ENCODE measurements around the gene LIMS3. TPM values are rescaled to one million over a fixed set of nuclear protein-coding genes. Genes with fewer than 3 reads are reported as not detected.
"Not testable (repeated sequence)": the region's sequence is repeated elsewhere in the genome, so short reads cannot be mapped to it uniquely, and the experiment has no call there.

LIMS3 gene
- total RNA-seq, 4 donors from 2014 or later, result 0.72 to 2.8 (median 0.81) TPM; not detected in 1

GRCh38 chr2:109910789-109911188 is 12.3 kb downstream of the LIMS3 start:
- DNase-seq (ENCODE audit: low spot score in 2 of 2); intact Hi-C loops (cut with DNase I; ENCODE audit: low total_unique reads); H3K4me3 ChIP-seq (ENCODE audit: low read depth, poor library complexity, severe bottlenecking): not testable (repeated sequence)

- 71 to 83% methylated on average over 1 of the region's 2 CpGs for WGBS, 2 donors
- intact Hi-C loops (cut with DNase I; ENCODE audit: low total_unique reads); DNase-seq (ENCODE audit: low spot score in 2 of 2); H3K4me3 ChIP-seq (ENCODE audit: low read depth, poor library complexity, severe bottlenecking): not testable (repeated sequence)
Measured at GRCh38 chr2:109913911-109914310, 15.4 kb downstream of the LIMS3 start.

GRCh38 chr2:109914552-109914951 is 16.1 kb downstream of the LIMS3 start:
- WGBS, 2 donors, result no CpG with 5 or more reads among the region's 7 CpGs
- DNase-seq (ENCODE audit: low spot score in 2 of 2); intact Hi-C loops (cut with DNase I; ENCODE audit: low total_unique reads); H3K4me3 ChIP-seq (ENCODE audit: low read depth, poor library complexity, severe bottlenecking): not testable (repeated sequence)

GRCh38 chr2:109915830-109916229 is 17.3 kb downstream of the LIMS3 start:
- DNase-seq (ENCODE audit: low spot score in 2 of 2); H3K4me3 ChIP-seq (ENCODE audit: low read depth, poor library complexity, severe bottlenecking); intact Hi-C loops (cut with DNase I; ENCODE audit: low total_unique reads): not testable (repeated sequence)
- no CpG with 5 or more reads among the region's 5 CpGs for WGBS, 2 donors

GRCh38 chr2:109920162-109920561 is 21.7 kb downstream of the LIMS3 start:
- DNase-seq (ENCODE audit: low spot score in 2 of 2); intact Hi-C loops (cut with DNase I; ENCODE audit: low total_unique reads); H3K4me3 ChIP-seq (ENCODE audit: low read depth, poor library complexity, severe bottlenecking): not testable (repeated sequence)
- WGBS, 2 donors, result no CpG with 5 or more reads among the region's 2 CpGs

- WGBS, 2 donors, result no CpG with 5 or more reads among the region's 7 CpGs
- H3K4me3 ChIP-seq (ENCODE audit: low read depth, poor library complexity, severe bottlenecking); intact Hi-C loops (cut with DNase I; ENCODE audit: low total_unique reads); DNase-seq (ENCODE audit: low spot score in 2 of 2): not testable (repeated sequence)
Measured at GRCh38 chr2:109921543-109922384, 23.3 kb downstream of the LIMS3 start.

GRCh38 chr2:109924481-109924880 is 26.0 kb downstream of the LIMS3 start:
- intact Hi-C loops (cut with DNase I; ENCODE audit: low total_unique reads); DNase-seq (ENCODE audit: low spot score in 2 of 2); H3K4me3 ChIP-seq (ENCODE audit: low read depth, poor library complexity, severe bottlenecking): not testable (repeated sequence)
- no CpG with 5 or more reads among the region's 2 CpGs for WGBS, 2 donors

GRCh38 chr2:109927803-109928202 is 29.3 kb downstream of the LIMS3 start:
- intact Hi-C loops (cut with DNase I; ENCODE audit: low total_unique reads); H3K4me3 ChIP-seq (ENCODE audit: low read depth, poor library complexity, severe bottlenecking); DNase-seq (ENCODE audit: low spot score in 2 of 2): not testable (repeated sequence)
- no CpG with 5 or more reads among the region's 4 CpGs for WGBS, 2 donors

- H3K4me3 ChIP-seq (ENCODE audit: low read depth, poor library complexity, severe bottlenecking); DNase-seq (ENCODE audit: low spot score in 2 of 2); intact Hi-C loops (cut with DNase I; ENCODE audit: low total_unique reads): not testable (repeated sequence)
- WGBS, 2 donors, result no CpG with 5 or more reads among the region's 1 CpG
Measured at GRCh38 chr2:109929222-109929621, 30.7 kb downstream of the LIMS3 start.

GRCh38 chr2:109936534-109936933 is 38.0 kb downstream of the LIMS3 start:
- H3K4me3 ChIP-seq (ENCODE audit: low read depth, poor library complexity, severe bottlenecking); intact Hi-C loops (cut with DNase I; ENCODE audit: low total_unique reads); DNase-seq (ENCODE audit: low spot score in 2 of 2): not testable (repeated sequence)
- no CpG with 5 or more reads among the region's 6 CpGs for WGBS, 2 donors

- intact Hi-C loops (cut with DNase I; ENCODE audit: low total_unique reads); DNase-seq (ENCODE audit: low spot score in 2 of 2); H3K4me3 ChIP-seq (ENCODE audit: low read depth, poor library complexity, severe bottlenecking): not testable (repeated sequence)
- WGBS, 2 donors, result no CpG with 5 or more reads among the region's 3 CpGs
Measured at GRCh38 chr2:109945362-109945761, 46.9 kb downstream of the LIMS3 start.

- DNase-seq (ENCODE audit: low spot score in 2 of 2); intact Hi-C loops (cut with DNase I; ENCODE audit: low total_unique reads); H3K4me3 ChIP-seq (ENCODE audit: low read depth, poor library complexity, severe bottlenecking): not testable (repeated sequence)
- WGBS, 2 donors, result no CpG with 5 or more reads among the region's 71 CpGs
Measured at GRCh38 chr2:109947262-109947958, 48.9 kb downstream of the LIMS3 start.

- intact Hi-C loops (cut with DNase I; ENCODE audit: low total_unique reads); DNase-seq (ENCODE audit: low spot score in 2 of 2); H3K4me3 ChIP-seq (ENCODE audit: low read depth, poor library complexity, severe bottlenecking): not testable (repeated sequence)
- no CpG with 5 or more reads among the region's 31 CpGs for WGBS, 2 donors
Measured at GRCh38 chr2:109947959-109948520, 49.6 kb downstream of the LIMS3 start.

- intact Hi-C loops (cut with DNase I; ENCODE audit: low total_unique reads); DNase-seq (ENCODE audit: low spot score in 2 of 2); H3K4me3 ChIP-seq (ENCODE audit: low read depth, poor library complexity, severe bottlenecking): not testable (repeated sequence)
- WGBS, 2 donors, result no CpG with 5 or more reads among the region's 9 CpGs
Measured at GRCh38 chr2:109950146-109950843, 51.8 kb downstream of the LIMS3 start.

All from lower leg skin (tissue), 4 donors.